HCT116 (cell line): ENCODE measurements around the gene ZEB1.

Experiments
- CTCF ChIP-seq, 3 experiments: fragments of 200-600 bp in 1 of 3; sonication (generic) in 1 of 3; IDR thresholded peaks in 2 of 3; conservative IDR thresholded peaks in 1 of 3; 2 replicates each; pipeline ENCODE4 v1.5.1; 2012 to 2017; ENCODE audit warnings: low read depth in 2 of 3, low read length in 2 of 3, antibody characterized with exemption in 1 of 3, borderline replicate concordance in 1 of 3, control low read depth in 1 of 3, mild to moderate bottlenecking in 1 of 3, mixed read lengths in 1 of 3, mixed run types in 1 of 3, moderate library complexity in 1 of 3; ENCODE audit not compliant: insufficient read depth in 1 of 3
- POLR2A ChIP-seq: IDR thresholded peaks from 2 replicates; pipeline ENCODE4 v1.7.0; 2011; ENCODE audit warnings: borderline replicate concordance; ENCODE audit not compliant: insufficient read depth, insufficient read length; ENCODE audit errors: extremely low read depth

GRCh38 chr10:31464552-31464951, 145.5 kb downstream of the ZEB1 start:
- TF ChIP-seq POLR2A = no peak
- TF ChIP-seq CTCF (IDR thresholded peaks at IDR 0.05 in 2 of 3, conservative IDR thresholded peaks at IDR 0.05 in 1 of 3; ENCODE audit: borderline replicate concordance in 1 of 3, insufficient read depth in 1 of 3, low read depth in 2 of 3, low read length in 2 of 3) = no peak
